Measurements from ENCODE around the gene C9orf72.
"Not testable (repeated sequence)": the region's sequence is repeated elsewhere in the genome, so short reads cannot be mapped to it uniquely, and the experiment has no call there.

Gene C9orf72

GRCh38 chr9:27510780-27511179 is 62.5 kb downstream of the C9orf72 start:
- DNase-seq, result no peak

GRCh38 chr9:27506981-27507380 is 66.3 kb downstream of the C9orf72 start:
- no peak for DNase-seq

- no peak for DNase-seq
These were observed 67.5 kb downstream of the C9orf72 start for GRCh38 chr9:27505744-27506161.

GRCh38 chr9:27504259-27504658 is 69.0 kb downstream of the C9orf72 start:
- DNase-seq, result no peak

GRCh38 chr9:27503623-27504022 is 69.7 kb downstream of the C9orf72 start:
- DNase-seq, result no peak

- DNase-seq, result not testable (repeated sequence)
These were observed 72.4 kb downstream of the C9orf72 start for GRCh38 chr9:27500902-27501301.

GRCh38 chr9:27499451-27499850 is 73.8 kb downstream of the C9orf72 start:
- DNase-seq, result no peak

GRCh38 chr9:27497883-27498417 is 75.3 kb downstream of the C9orf72 start:
- no peak for DNase-seq
